Hepatocyte (in vitro differentiated cells): ENCODE data around the gene KRT36.

ENCODE experiments used
- CTCF ChIP-seq: fragments of 200-600 bp; sonication (generic); IDR thresholded peaks from 2 replicates; pipeline ENCODE4 v1.5.1; 2016; ENCODE audit warnings: antibody characterized with exemption, mild to moderate bottlenecking; ENCODE audit not compliant: poor library complexity
- EZH2 ChIP-seq: fragments of 200-600 bp; sonication (generic); IDR thresholded peaks from 2 replicates; pipeline ENCODE4 v1.6.1; 2016; ENCODE audit warnings: antibody characterized with exemption, mild to moderate bottlenecking, borderline replicate concordance
- EZH2phosphoT487 ChIP-seq: fragments of 200-600 bp; sonication (generic); IDR thresholded peaks from one replicate; pipeline ENCODE4 v1.6.1; 2018; ENCODE audit warnings: antibody characterized with exemption, mild to moderate bottlenecking, low read depth, moderate library complexity; ENCODE audit not compliant: unreplicated experiment, severe bottlenecking

DNA sequence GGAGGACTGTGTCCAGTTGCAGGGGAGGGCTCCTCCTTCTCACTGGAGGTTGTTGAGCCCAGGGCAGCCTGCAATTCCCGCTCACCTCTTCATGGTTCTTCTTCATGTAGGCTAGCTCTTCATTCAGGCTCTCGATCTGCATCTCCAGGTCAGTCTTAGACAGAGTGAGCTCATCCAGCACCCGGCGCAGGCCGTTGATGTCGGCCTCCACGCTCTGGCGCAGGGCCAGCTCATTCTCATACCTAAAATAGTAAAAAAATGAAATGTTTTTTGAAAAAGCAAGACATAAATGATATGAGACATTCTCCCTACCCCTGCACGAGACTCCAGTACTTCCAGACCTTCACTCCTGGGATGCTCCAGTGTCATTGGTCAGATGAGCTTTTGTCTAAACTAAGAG is 13.5 kb upstream of the KRT36 start:
- TF ChIP-seq CTCF (no peak), EZH2 (no peak), EZH2phosphoT487 (no peak)
